SK-N-SH (cell line): ENCODE data around the gene PHLPP2. TPM values are rescaled to one million over a fixed set of nuclear protein-coding genes. Genes with fewer than 3 reads are reported as not detected.

Experiments used
- CTCF ChIA-PET: fragments of 300-600, 350-600 bp; formaldehyde crosslinking; extraction: SDS; loops from one replicate; lab custom pipeline; 2021; lab: Yijun Ruan, JAX
- POLR2A ChIA-PET: fragments of 350-600 bp; sonication (Branson Sonifier 250); formaldehyde crosslinking; extraction: SDS; loops from one replicate; lab custom pipeline; 2020; ENCODE audit warnings: antibody characterized with exemption, inconsistent platforms; lab: Yijun Ruan, JAX
- DNase-seq: peaks from one replicate; pipeline ENCODE4 v3.0.0; 2012
- H2AFZ ChIP-seq: fragments of 200-600 bp; sonication (generic); 2 replicates; pipeline ENCODE4 v1.8.1; 2016; ENCODE audit warnings: antibody characterized with exemption, mild to moderate bottlenecking, low read depth
- H3F3A ChIP-seq: fragments of 200-600 bp; sonication (generic); replicated peaks from 2 replicates; pipeline ENCODE3; 2016; ENCODE audit warnings: antibody characterized with exemption, mild to moderate bottlenecking; ENCODE audit not compliant: insufficient read depth
- H3K27ac ChIP-seq, 2 experiments: fragments of 200-500 bp in 1 of 2; fragments of 200-600 bp in 1 of 2; sonication (Bioruptor generic) in 1 of 2; sonication (generic), shearing (Covaris generic) in 1 of 2; 2 replicates each; pipeline versions ENCODE4 v1.5.1 to v1.6.1; 2014 to 2016; ENCODE audit warnings: low read depth in 2 of 2, inconsistent platforms in 1 of 2, low read length in 1 of 2, mild to moderate bottlenecking in 1 of 2, mixed read lengths in 1 of 2
- H3K27me3 ChIP-seq: fragments of 200-600 bp; sonication (generic), shearing (Covaris generic); 2 replicates; pipeline ENCODE4 v1.6.1; 2016; ENCODE audit warnings: mixed run types; ENCODE audit not compliant: insufficient read depth
- H3K36me3 ChIP-seq, 2 experiments: fragments of 200-500 bp in 1 of 2; fragments of 200-600 bp in 1 of 2; sonication (Bioruptor generic) in 1 of 2; sonication (generic) in 1 of 2; replicated peaks in 1 of 2; 2 replicates each; pipeline versions ENCODE3 to v1.5.1; 2014 to 2016; ENCODE audit warnings: low read length in 1 of 2, mild to moderate bottlenecking in 1 of 2; ENCODE audit not compliant: insufficient read depth in 2 of 2, control insufficient read depth in 1 of 2
- H3K4me1 ChIP-seq, 2 experiments: fragments of 200-500 bp in 1 of 2; fragments of 200-600 bp in 1 of 2; sonication (Bioruptor generic) in 1 of 2; sonication (generic), shearing (Covaris generic) in 1 of 2; 2 replicates each; pipeline versions ENCODE4 v1.5.1 to v1.6.1; 2014 to 2016; ENCODE audit warnings: low read depth in 1 of 2, low read length in 1 of 2, mixed run types in 1 of 2; ENCODE audit not compliant: insufficient read depth in 2 of 2, control insufficient read depth in 1 of 2
- H3K4me2 ChIP-seq: fragments of 200-600 bp; sonication (generic), shearing (Covaris generic); 2 replicates; pipeline ENCODE4 v1.6.1; 2017; ENCODE audit warnings: mixed run types
- H3K4me3 ChIP-seq, 2 experiments: fragments of 200-500 bp in 1 of 2; fragments of 200-600 bp in 1 of 2; sonication (Bioruptor generic) in 1 of 2; sonication (generic), shearing (Covaris generic) in 1 of 2; 2 replicates each; pipeline versions ENCODE4 v1.5.1 to v1.8.1; 2014 to 2016; ENCODE audit warnings: low read depth in 2 of 2, inconsistent platforms in 1 of 2, low read length in 1 of 2, mild to moderate bottlenecking in 1 of 2, mixed read lengths in 1 of 2, moderate library complexity in 1 of 2
- H3K79me2 ChIP-seq: fragments of 200-600 bp; sonication (generic); 2 replicates; pipeline ENCODE4 v1.8.1; 2017; ENCODE audit warnings: mild to moderate bottlenecking; ENCODE audit not compliant: insufficient read depth
- H3K9ac ChIP-seq: fragments of 200-600 bp; sonication (generic); 2 replicates; pipeline ENCODE4 v1.6.1; 2017; ENCODE audit warnings: mixed run types
- H3K9me2 ChIP-seq: fragments of 200-600 bp; sonication (generic); 2 replicates; pipeline ENCODE4 v1.6.1; 2017; ENCODE audit warnings: mixed run types
- H3K9me3 ChIP-seq: fragments of 200-600 bp; sonication (generic); 2 replicates; pipeline ENCODE4 v1.6.1; 2017; ENCODE audit warnings: mixed run types, mild to moderate bottlenecking, moderate library complexity
- H4K20me1 ChIP-seq: fragments of 200-600 bp; sonication (generic); 2 replicates; pipeline ENCODE4 v1.6.1; 2017; ENCODE audit warnings: mild to moderate bottlenecking, mixed run types; ENCODE audit not compliant: insufficient read depth
- CHD2 ChIP-seq: fragments of 150-350 bp; IDR thresholded peaks from 2 replicates; pipeline ENCODE4 v1.6.1; 2018; ENCODE audit warnings: low read length; ENCODE audit not compliant: partially characterized antibody
- CTCF ChIP-seq: fragments of 200-600 bp; sonication (generic); IDR thresholded peaks from 2 replicates; pipeline ENCODE4 v1.6.1; 2017; ENCODE audit warnings: antibody characterized with exemption, mild to moderate bottlenecking, moderate library complexity
- ELF1 ChIP-seq: IDR thresholded peaks from 2 replicates; pipeline ENCODE4 v1.4.0; 2012
- EZH2phosphoT487 ChIP-seq: fragments of 200-600 bp; sonication (generic); IDR thresholded peaks from 2 replicates; pipeline ENCODE4 v1.6.1; 2017; ENCODE audit warnings: low read depth, mixed run types, mild to moderate bottlenecking, antibody characterized with exemption, moderate library complexity, borderline replicate concordance
- FOXM1 ChIP-seq: IDR thresholded peaks from 2 replicates; pipeline ENCODE4 v1.4.0; 2012; ENCODE audit warnings: low read depth, mild to moderate bottlenecking
- JUND ChIP-seq: IDR thresholded peaks from 2 replicates; pipeline ENCODE4 v1.4.0; 2012
- MXI1 ChIP-seq: IDR thresholded peaks from 2 replicates; pipeline ENCODE4 v1.6.1; 2012; ENCODE audit warnings: mild to moderate bottlenecking, low read depth, low read length, improper control_type of control experiment
- NFIC ChIP-seq: IDR thresholded peaks from 2 replicates; pipeline ENCODE4 v1.4.0; 2012; ENCODE audit warnings: borderline replicate concordance
- RAD21 ChIP-seq: IDR thresholded peaks from 2 replicates; pipeline ENCODE4 v1.6.1; 2012; ENCODE audit warnings: mild to moderate bottlenecking, low read length
- RCOR1 ChIP-seq: fragments of 150-350 bp; IDR thresholded peaks from 2 replicates; pipeline ENCODE4 v1.6.1; 2017; ENCODE audit warnings: antibody characterized with exemption, low read length
- RFX5 ChIP-seq: IDR thresholded peaks from 2 replicates; pipeline ENCODE4 v1.6.1; 2012; ENCODE audit warnings: mild to moderate bottlenecking, improper control_type of control experiment, low read length
- RXRA ChIP-seq: IDR thresholded peaks from 2 replicates; pipeline ENCODE4 v1.4.0; 2012; ENCODE audit warnings: low read depth, mild to moderate bottlenecking, borderline replicate concordance
- SIN3A ChIP-seq: IDR thresholded peaks from 2 replicates; pipeline ENCODE4 v1.6.1; 2012; ENCODE audit warnings: low read depth, mild to moderate bottlenecking, low read length, moderate library complexity, borderline replicate concordance
- SMC3 ChIP-seq: IDR thresholded peaks from 2 replicates; pipeline ENCODE4 v1.6.1; 2012; ENCODE audit warnings: low read depth, low read length, improper control_type of control experiment
- TEAD4 ChIP-seq: IDR thresholded peaks from 2 replicates; pipeline ENCODE4 v1.4.0; 2012; ENCODE audit warnings: mild to moderate bottlenecking, borderline replicate concordance; ENCODE audit not compliant: insufficient read depth
- USF1 ChIP-seq: IDR thresholded peaks from 2 replicates; pipeline ENCODE4 v1.4.0; 2012; ENCODE audit warnings: low read depth, borderline replicate concordance
- USF2 ChIP-seq: fragments of 150-350 bp; IDR thresholded peaks from 2 replicates; pipeline ENCODE4 v1.6.1; 2017; ENCODE audit warnings: antibody characterized with exemption, low read length, low read depth, borderline replicate concordance
- YY1 ChIP-seq: IDR thresholded peaks from 2 replicates; pipeline ENCODE4 v1.4.0; 2012; ENCODE audit warnings: low read depth, mild to moderate bottlenecking
- WGBS: methylation state at CpG from one replicate; pipeline ENCODE4 v1.1.6; 2017; ENCODE audit warnings: low lambda C conversion rate; 5-methylcytosine and 5-hydroxymethylcytosine counted together
- polyA plus RNA-seq, 3 experiments: library from polyadenylated mRNA; depleted of rRNA; stranded (reverse); fragments of >200 nt; gene quantifications; 2 replicates each; pipeline ENCODE4 v1.2.3, GENCODE V29; 2012
- TF ChIP-seq, protein P1 (sequence below): IDR thresholded peaks from 2 replicates; pipeline ENCODE4; 2012
- TF ChIP-seq, protein P2 (sequence below): IDR thresholded peaks from 2 replicates; pipeline ENCODE4 v1.4.0; 2012; ENCODE audit warnings: low read depth
- TF ChIP-seq, protein P3 (sequence below): fragments of 150-350 bp; IDR thresholded peaks from 2 replicates; pipeline ENCODE4 v1.6.1; 2016; ENCODE audit warnings: mild to moderate bottlenecking, low read depth, low read length

PHLPP2 gene
- polyA plus RNA-seq, 1 of the 3 experiments (the other 2 are of a cell fraction) = 5.5 TPM

DNA sequence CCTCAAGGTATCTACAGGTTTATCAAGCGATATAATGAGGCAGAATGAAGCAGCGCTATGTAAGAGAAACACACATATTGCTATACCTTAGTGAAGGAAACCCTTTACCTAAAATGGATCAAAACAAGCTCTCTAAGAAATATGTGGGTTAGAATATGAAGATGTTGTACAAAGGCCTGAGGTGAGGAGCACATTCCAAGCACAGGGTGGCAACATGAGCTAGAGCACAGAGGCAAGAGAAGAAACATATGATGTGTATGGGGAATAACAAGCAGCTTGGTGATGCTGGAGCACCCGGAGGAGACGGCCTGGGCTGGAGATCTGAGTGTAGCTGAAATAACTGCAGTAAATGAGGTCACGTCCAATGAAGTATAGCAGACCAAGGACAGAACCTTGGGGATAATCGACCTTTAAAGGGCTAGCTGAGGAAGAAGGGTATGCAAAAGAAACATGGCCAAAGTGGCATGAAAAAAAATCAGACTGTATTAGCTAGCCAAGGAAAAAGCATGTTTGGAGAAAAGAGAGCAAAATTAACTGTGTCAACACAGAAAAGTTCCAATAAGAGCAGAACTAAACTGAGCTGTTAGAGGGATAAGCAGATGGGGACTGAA is 54.5 kb downstream of the PHLPP2 start:
- Histone ChIP-seq H3K4me2 (no peak overlapping the region), H3K27me3 (no peaks in the 10 kb centered on the region), H3K9me2 (no peaks in the 10 kb centered on the region), H3K27ac (no peak overlapping the region), H3K4me3 (no peak overlapping the region), H3F3A (no peaks in the 10 kb centered on the region), H2AFZ (no peak overlapping the region), H3K79me2 (no peaks in the 10 kb centered on the region), H4K20me1 (no peaks in the 10 kb centered on the region), H3K4me1 (no peaks in the 10 kb centered on the region), H3K9me3 (no peaks in the 10 kb centered on the region), H3K9ac (no peak overlapping the region), H3K36me3 (peaks cover 46 to 56% of the 10 kb centered on the region in 2 experiments)
- WGBS = 91% methylated on average over 6 of the region's 6 CpGs
- DNase-seq = no peak
- TF ChIP-seq EZH2phosphoT487 (no peak), FOXM1 (no peak), USF1 (no peak), MXI1 (no peak), RAD21 (no peak), TEAD4 (no peak), SIN3A (no peak)
- TF ChIP-seq, protein P1, sequence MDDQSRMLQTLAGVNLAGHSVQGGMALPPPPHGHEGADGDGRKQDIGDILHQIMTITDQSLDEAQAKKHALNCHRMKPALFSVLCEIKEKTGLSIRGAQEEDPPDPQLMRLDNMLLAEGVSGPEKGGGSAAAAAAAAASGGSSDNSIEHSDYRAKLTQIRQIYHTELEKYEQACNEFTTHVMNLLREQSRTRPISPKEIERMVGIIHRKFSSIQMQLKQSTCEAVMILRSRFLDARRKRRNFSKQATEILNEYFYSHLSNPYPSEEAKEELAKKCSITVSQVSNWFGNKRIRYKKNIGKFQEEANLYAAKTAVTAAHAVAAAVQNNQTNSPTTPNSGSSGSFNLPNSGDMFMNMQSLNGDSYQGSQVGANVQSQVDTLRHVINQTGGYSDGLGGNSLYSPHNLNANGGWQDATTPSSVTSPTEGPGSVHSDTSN = no peak
- TF ChIP-seq, protein P2, sequence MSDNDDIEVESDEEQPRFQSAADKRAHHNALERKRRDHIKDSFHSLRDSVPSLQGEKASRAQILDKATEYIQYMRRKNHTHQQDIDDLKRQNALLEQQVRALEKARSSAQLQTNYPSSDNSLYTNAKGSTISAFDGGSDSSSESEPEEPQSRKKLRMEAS = no peak
- POLR2A ChIA-PET = no interaction called here
- CTCF ChIA-PET = no interaction called here

DNA sequence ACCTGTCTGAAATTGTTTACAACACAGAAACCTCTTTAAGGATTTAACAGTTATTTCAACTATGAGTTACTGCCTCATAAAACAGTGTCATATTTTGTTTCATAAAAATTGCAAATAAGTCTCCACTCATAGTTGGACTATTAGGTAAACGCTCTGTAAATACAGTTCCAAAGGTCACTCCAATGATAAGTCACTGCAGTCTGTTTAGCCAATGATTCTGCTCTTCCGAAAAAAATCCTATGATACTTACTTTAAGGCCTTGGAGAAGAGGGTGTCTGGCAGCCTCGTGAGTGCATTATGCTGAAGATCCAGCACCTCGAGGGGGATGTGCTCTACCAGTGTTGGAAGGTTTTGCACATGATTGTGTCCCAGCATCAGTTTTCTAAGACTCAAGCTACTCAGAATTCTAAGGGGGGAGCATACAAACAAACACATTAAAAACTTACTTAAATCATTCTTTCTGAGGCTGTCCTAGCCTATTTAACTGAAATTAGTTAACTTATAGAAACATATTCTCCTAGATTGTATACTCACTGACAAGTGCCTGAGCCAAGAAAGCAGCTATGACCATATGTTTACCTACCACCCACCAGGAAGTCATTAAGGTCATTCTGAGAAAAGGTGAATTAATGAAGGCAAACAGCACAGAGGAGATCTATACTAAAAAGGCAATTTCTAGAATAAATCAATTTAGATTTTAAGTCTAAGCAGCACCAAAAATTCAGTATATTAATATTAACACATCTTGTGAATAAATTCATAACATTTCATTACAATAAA is 57.4 kb downstream of the PHLPP2 start:
- Histone ChIP-seq H3K27me3 (no peaks in the 10 kb centered on the region), H3K9ac (no peak overlapping the region), H3K4me2 (no peak overlapping the region), H3K79me2 (no peaks in the 10 kb centered on the region), H3F3A (no peaks in the 10 kb centered on the region), H2AFZ (no peak overlapping the region), H3K4me1 (no peaks in the 10 kb centered on the region), H4K20me1 (no peaks in the 10 kb centered on the region), H3K9me3 (no peaks in the 10 kb centered on the region), H3K4me3 (no peak overlapping the region), H3K27ac (no peak overlapping the region), H3K9me2 (no peaks in the 10 kb centered on the region)
- ChIA-PET POLR2A (no interaction called here), CTCF (no interaction called here)
- WGBS = 68% methylated on average over 4 of the region's 4 CpGs
- DNase-seq = no peak
- no peak for TF ChIP-seq SMC3
- no peak for TF ChIP-seq JUND
- TF ChIP-seq YY1 = no peak
- no peak for TF ChIP-seq TEAD4
- TF ChIP-seq SIN3A = no peak
- TF ChIP-seq ELF1 = no peak
- TF ChIP-seq, protein P3, sequence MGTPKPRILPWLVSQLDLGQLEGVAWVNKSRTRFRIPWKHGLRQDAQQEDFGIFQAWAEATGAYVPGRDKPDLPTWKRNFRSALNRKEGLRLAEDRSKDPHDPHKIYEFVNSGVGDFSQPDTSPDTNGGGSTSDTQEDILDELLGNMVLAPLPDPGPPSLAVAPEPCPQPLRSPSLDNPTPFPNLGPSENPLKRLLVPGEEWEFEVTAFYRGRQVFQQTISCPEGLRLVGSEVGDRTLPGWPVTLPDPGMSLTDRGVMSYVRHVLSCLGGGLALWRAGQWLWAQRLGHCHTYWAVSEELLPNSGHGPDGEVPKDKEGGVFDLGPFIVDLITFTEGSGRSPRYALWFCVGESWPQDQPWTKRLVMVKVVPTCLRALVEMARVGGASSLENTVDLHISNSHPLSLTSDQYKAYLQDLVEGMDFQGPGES = no peak
- TF ChIP-seq CHD2 = no peak
- TF ChIP-seq RFX5 = no peak
- no peak for TF ChIP-seq USF2
- TF ChIP-seq RCOR1 = no peak
- TF ChIP-seq RXRA = no peak
- no peak for TF ChIP-seq CTCF
- TF ChIP-seq NFIC = no peak
- TF ChIP-seq, protein P2 = no peak
- TF ChIP-seq, all 33 proteins: peak for 0
- H3K36me3 ChIP-seq = peaks cover 52 to 57% of the 10 kb centered on the region in 2 experiments
